HCT116 (cell line): Measurements from ENCODE around the gene DNAJB7. TPM values are rescaled to one million over a fixed set of nuclear protein-coding genes. Genes with fewer than 3 reads are reported as not detected.

ENCODE experiments used
- ATAC-seq: fragments of 200-7000 bp; cut with Tn5 transposase; 2 replicates; pipeline ENCODE4 v1.9.1; 2020; ENCODE audit warnings: mild to moderate bottlenecking, moderate library complexity
- BruUV-seq: library from RNA; stranded (reverse); fragments of 400-500 nt; replicated peaks from 2 replicates; lab custom pipeline; 2021; lab: Mats Ljungman, UMichigan
- CTCF ChIA-PET: fragments of 300-600 bp; sonication (Branson Sonifier 250); formaldehyde crosslinking; loops from one replicate; lab custom pipeline; 2021; ENCODE audit warnings: antibody characterized with exemption; lab: Charles Lee
- POLR2A ChIA-PET: fragments of 300-600, 350-600 bp; sonication (Branson Sonifier 250); formaldehyde crosslinking; loops from one replicate; lab custom pipeline; 2021; ENCODE audit warnings: antibody characterized with exemption; lab: Charles Lee
- RAD21 ChIA-PET, 2 experiments: fragments of 300-600 bp; sonication (Branson Sonifier 250); formaldehyde crosslinking; loops; one replicate each; lab custom pipeline; 2023; ENCODE audit warnings: low total read pairs in 2 of 2; ENCODE audit not compliant: uncharacterized antibody in 2 of 2, unreplicated experiment in 2 of 2, low non-redundant PET in 1 of 2; lab: Charles Lee
- DNase-seq: peaks from one replicate; pipeline ENCODE4 v3.0.0-alpha.2; 2010; ENCODE audit warnings: low read depth, low spot score
- H2AFZ ChIP-seq: fragments of 200-600 bp; shearing (Covaris generic), sonication (generic); 2 replicates; pipeline ENCODE4 v1.6.1; 2017; ENCODE audit warnings: low read depth, mixed run types, mixed read lengths, antibody characterized with exemption, low read length; ENCODE audit not compliant: poor library complexity, severe bottlenecking
- H3K27ac ChIP-seq: 2 replicates; pipeline ENCODE4 v1.5.1; 2012; ENCODE audit warnings: low read depth, low read length
- H3K27me3 ChIP-seq: fragments of 200-600 bp; sonication (generic); 2 replicates; pipeline ENCODE4 v1.6.1; 2016; ENCODE audit warnings: mixed run types, low read length, mixed read lengths; ENCODE audit not compliant: insufficient read depth
- H3K36me3 ChIP-seq, 2 experiments: fragments of 200-500 bp in 1 of 2; fragments of 200-600 bp in 1 of 2; sonication (Bioruptor generic) in 1 of 2; sonication (generic) in 1 of 2; 2 replicates each; pipeline versions ENCODE4 v1.5.1 to v1.6.1; 2014 to 2016; ENCODE audit warnings: low read length in 2 of 2, inconsistent platforms in 1 of 2, mixed read lengths in 1 of 2, mixed run types in 1 of 2; ENCODE audit not compliant: insufficient read depth in 2 of 2, control insufficient read depth in 1 of 2
- H3K4me1 ChIP-seq, 2 experiments: fragments of 200-600 bp in 1 of 2; sonication (generic) in 1 of 2; 2 replicates each; pipeline versions ENCODE4 v1.5.1 to v1.6.1; 2012 to 2017; ENCODE audit warnings: low read length in 2 of 2, inconsistent platforms in 1 of 2, mild to moderate bottlenecking in 1 of 2, mixed read lengths in 1 of 2, mixed run types in 1 of 2, moderate library complexity in 1 of 2; ENCODE audit not compliant: insufficient read depth in 2 of 2, control insufficient read depth in 1 of 2
- H3K4me2 ChIP-seq: fragments of 200-600 bp; sonication (generic); 2 replicates; pipeline ENCODE4 v1.6.1; 2017; ENCODE audit warnings: mixed run types, low read length, mixed read lengths
- H3K4me3 ChIP-seq, 2 experiments: fragments of 200-600 bp in 1 of 2; sonication (generic) in 1 of 2; replicated peaks in 1 of 2; 2 replicates each; pipeline ENCODE4 v1.5.1; 2011 to 2016; ENCODE audit warnings: low read length in 2 of 2, control low read depth in 1 of 2, low read depth in 1 of 2, mild to moderate bottlenecking in 1 of 2, mixed read lengths in 1 of 2, mixed run types in 1 of 2
- H3K79me2 ChIP-seq: fragments of 200-600 bp; sonication (generic); 2 replicates; pipeline ENCODE4 v1.6.1; 2017; ENCODE audit warnings: mild to moderate bottlenecking, mixed run types, low read length, moderate library complexity, mixed read lengths; ENCODE audit not compliant: insufficient read depth
- H3K9ac ChIP-seq: fragments of 200-600 bp; sonication (generic); 2 replicates; pipeline ENCODE4 v1.6.1; 2016; ENCODE audit warnings: low read length, mixed read lengths
- H3K9me2 ChIP-seq: fragments of 200-600 bp; sonication (generic), shearing (Covaris generic); 2 replicates; pipeline ENCODE4 v1.6.1; 2017; ENCODE audit warnings: mixed run types, mild to moderate bottlenecking, moderate library complexity; ENCODE audit not compliant: insufficient read depth
- H3K9me3 ChIP-seq, 2 experiments: fragments of 200-500 bp in 1 of 2; fragments of 200-600 bp in 1 of 2; sonication (Bioruptor generic) in 1 of 2; sonication (generic) in 1 of 2; 2 replicates each; pipeline ENCODE4 v1.6.1; 2014 to 2017; ENCODE audit warnings: low read length in 2 of 2, mixed read lengths in 2 of 2, inconsistent platforms in 1 of 2, low read depth in 1 of 2, mild to moderate bottlenecking in 1 of 2, mixed run types in 1 of 2, moderate library complexity in 1 of 2; ENCODE audit not compliant: control insufficient read depth in 1 of 2, insufficient read depth in 1 of 2
- H4K20me1 ChIP-seq: fragments of 200-600 bp; sonication (generic), shearing (Covaris generic); 2 replicates; pipeline ENCODE4 v1.6.1; 2017; ENCODE audit warnings: mixed run types, mild to moderate bottlenecking, moderate library complexity; ENCODE audit not compliant: insufficient read depth
- EGR1 ChIP-seq: IDR thresholded peaks from 2 replicates; pipeline ENCODE4 v1.6.1; 2012; ENCODE audit warnings: low read depth
- EZH2 ChIP-seq: fragments of 200-600 bp; sonication (generic); IDR thresholded peaks from 2 replicates; pipeline ENCODE4 v1.6.1; 2017; ENCODE audit warnings: antibody characterized with exemption, mixed run types
- EZH2phosphoT487 ChIP-seq: fragments of 200-600 bp; IDR thresholded peaks from 2 replicates; pipeline ENCODE4 v1.6.1; 2018; ENCODE audit warnings: antibody characterized with exemption, borderline replicate concordance
- FOSL1 ChIP-seq: IDR thresholded peaks from 2 replicates; pipeline ENCODE4 v1.6.1; 2012; ENCODE audit warnings: low read depth
- MAX ChIP-seq: IDR thresholded peaks from 2 replicates; pipeline ENCODE4 v1.6.1; 2012
- POLR2A ChIP-seq: IDR thresholded peaks from 2 replicates; pipeline ENCODE4 v1.7.0; 2011; ENCODE audit warnings: borderline replicate concordance; ENCODE audit not compliant: insufficient read depth, insufficient read length; ENCODE audit errors: extremely low read depth
- POLR2AphosphoS5 ChIP-seq: IDR thresholded peaks from 2 replicates; pipeline ENCODE4 v1.6.1; 2011; ENCODE audit warnings: mild to moderate bottlenecking, low read depth, low read length, moderate library complexity
- SIN3A ChIP-seq: IDR thresholded peaks from 2 replicates; pipeline ENCODE4 v1.6.1; 2012; ENCODE audit warnings: low read depth
- SP1 ChIP-seq: IDR thresholded peaks from 2 replicates; pipeline ENCODE4 v1.6.1; 2012; ENCODE audit warnings: low read depth
- ZBTB33 ChIP-seq: IDR thresholded peaks from 2 replicates; pipeline ENCODE4 v1.6.1; 2011; ENCODE audit warnings: mild to moderate bottlenecking, low read length, moderate library complexity; ENCODE audit not compliant: insufficient replicate concordance; ENCODE audit errors: extremely low read depth
- intact Hi-C: fragments of 100-400 bp; cut with micrococcal nuclease; formaldehyde crosslinking; loops from 2 replicates; pipeline ENCODE4 v1.10.0; 2022
- total RNA-seq: library from RNA; stranded (reverse); gene quantifications from one replicate; pipeline ENCODE4 v1.2.1, GENCODE V29; 2021; ENCODE audit not compliant: unreplicated experiment
- TF ChIP-seq, protein P1 (sequence below), 3 experiments: fragments of 200-600 bp in 1 of 3; sonication (generic) in 1 of 3; IDR thresholded peaks in 2 of 3; conservative IDR thresholded peaks in 1 of 3; 2 replicates each; pipeline ENCODE4 v1.5.1; 2012 to 2017; ENCODE audit warnings: low read depth in 2 of 3, low read length in 2 of 3, antibody characterized with exemption in 1 of 3, borderline replicate concordance in 1 of 3, control low read depth in 1 of 3, mild to moderate bottlenecking in 1 of 3, mixed read lengths in 1 of 3, mixed run types in 1 of 3, moderate library complexity in 1 of 3; ENCODE audit not compliant: insufficient read depth in 1 of 3
- TF ChIP-seq, protein P2 (sequence below): IDR thresholded peaks from 2 replicates; pipeline ENCODE4 v1.6.1; 2012

The DNAJB7 gene
- total RNA-seq, 1 experiment from 2014 or later = not detected

DNA sequence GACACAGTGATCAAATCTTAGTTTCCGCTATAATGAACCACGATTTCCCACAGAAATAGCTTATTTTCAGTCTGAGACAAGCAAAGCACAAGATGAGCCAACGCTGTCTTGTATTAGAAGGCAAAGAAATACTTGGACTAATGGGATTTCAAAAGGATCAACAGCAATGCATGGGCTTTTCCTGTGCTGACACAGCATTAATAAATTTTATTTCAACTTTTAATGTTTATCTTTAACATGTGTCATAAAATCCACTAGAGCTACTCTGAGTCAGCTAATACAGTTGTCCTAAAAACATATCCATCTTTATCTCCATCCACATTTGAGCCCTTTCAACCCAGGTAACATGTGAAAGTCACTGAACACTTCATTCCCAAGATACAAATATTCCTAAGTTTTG, 27.3 kb downstream of the DNAJB7 start:
- H3K27ac ChIP-seq = no peak overlapping the region
- no peak overlapping the region for H3K4me3 ChIP-seq
- intact Hi-C loops = no loop called here
- no peak overlapping the region for H3K9ac ChIP-seq
- no TSS peak for BruUV-seq
- DNase-seq = no peak
- H3K79me2 ChIP-seq = peaks cover 82% of the 10 kb centered on the region
- TF ChIP-seq SIN3A (no peak), FOSL1 (no peak), EZH2phosphoT487 (no peak), POLR2A (no peak), SP1 (no peak), EZH2 (no peak), ZBTB33 (no peak), POLR2AphosphoS5 (no peak), MAX (no peak), EGR1 (no peak)
- TF ChIP-seq, protein P1, sequence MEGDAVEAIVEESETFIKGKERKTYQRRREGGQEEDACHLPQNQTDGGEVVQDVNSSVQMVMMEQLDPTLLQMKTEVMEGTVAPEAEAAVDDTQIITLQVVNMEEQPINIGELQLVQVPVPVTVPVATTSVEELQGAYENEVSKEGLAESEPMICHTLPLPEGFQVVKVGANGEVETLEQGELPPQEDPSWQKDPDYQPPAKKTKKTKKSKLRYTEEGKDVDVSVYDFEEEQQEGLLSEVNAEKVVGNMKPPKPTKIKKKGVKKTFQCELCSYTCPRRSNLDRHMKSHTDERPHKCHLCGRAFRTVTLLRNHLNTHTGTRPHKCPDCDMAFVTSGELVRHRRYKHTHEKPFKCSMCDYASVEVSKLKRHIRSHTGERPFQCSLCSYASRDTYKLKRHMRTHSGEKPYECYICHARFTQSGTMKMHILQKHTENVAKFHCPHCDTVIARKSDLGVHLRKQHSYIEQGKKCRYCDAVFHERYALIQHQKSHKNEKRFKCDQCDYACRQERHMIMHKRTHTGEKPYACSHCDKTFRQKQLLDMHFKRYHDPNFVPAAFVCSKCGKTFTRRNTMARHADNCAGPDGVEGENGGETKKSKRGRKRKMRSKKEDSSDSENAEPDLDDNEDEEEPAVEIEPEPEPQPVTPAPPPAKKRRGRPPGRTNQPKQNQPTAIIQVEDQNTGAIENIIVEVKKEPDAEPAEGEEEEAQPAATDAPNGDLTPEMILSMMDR (IDR thresholded peaks at IDR 0.05 in 2 of 3, conservative IDR thresholded peaks at IDR 0.05 in 1 of 3; ENCODE audit: borderline replicate concordance in 1 of 3, insufficient read depth in 1 of 3, low read depth in 2 of 3, low read length in 2 of 3) = no peak
- TF ChIP-seq, protein P2, sequence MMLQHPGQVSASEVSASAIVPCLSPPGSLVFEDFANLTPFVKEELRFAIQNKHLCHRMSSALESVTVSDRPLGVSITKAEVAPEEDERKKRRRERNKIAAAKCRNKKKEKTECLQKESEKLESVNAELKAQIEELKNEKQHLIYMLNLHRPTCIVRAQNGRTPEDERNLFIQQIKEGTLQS = no peak
- POLR2A ChIA-PET = no interaction called here
- no peaks in the 10 kb centered on the region for H3K9me3 ChIP-seq
- RAD21 ChIA-PET = no interaction called here
- CTCF ChIA-PET = no interaction called here
- H3K4me2 ChIP-seq = no peak overlapping the region
- H3K9me2 ChIP-seq = no peaks in the 10 kb centered on the region
- H4K20me1 ChIP-seq = no peaks in the 10 kb centered on the region
- H2AFZ ChIP-seq = no peak overlapping the region
- no peak for ATAC-seq
- no peaks in the 10 kb centered on the region for H3K4me1 ChIP-seq
- H3K27me3 ChIP-seq = no peaks in the 10 kb centered on the region
- H3K36me3 ChIP-seq = peaks cover 60 to 66% of the 10 kb centered on the region in 2 experiments
